K562 (cell line): ENCODE measurements around the gene B4GALNT2. TPM values are rescaled to one million over a fixed set of nuclear protein-coding genes. Genes with fewer than 3 reads are reported as not detected.

Experiments used
- ATAC-seq: fragments of 200-7000 bp; cut with Tn5 transposase; 3 replicates; pipeline ENCODE4 v1.9.1; 2020; ENCODE audit warnings: moderate library complexity
- BruUV-seq: library from RNA; stranded (reverse); fragments of 400-500 nt; replicated peaks from 2 replicates; lab custom pipeline; 2021; lab: Mats Ljungman, UMichigan
- CTCF ChIA-PET: fragments of 300-600 bp; formaldehyde crosslinking; extraction: SDS; loops from one replicate; lab custom pipeline; 2021; ENCODE audit warnings: low intra/inter-chr PET ratio; lab: Yijun Ruan, JAX
- POLR2A ChIA-PET: fragments of 300-600, 350-650 bp; sonication (Branson Sonifier 250); formaldehyde crosslinking; extraction: SDS; loops from one replicate; lab custom pipeline; 2021; ENCODE audit warnings: antibody characterized with exemption, inconsistent platforms; lab: Yijun Ruan, JAX
- DNase-seq, 4 experiments: peaks; one replicate each; pipeline versions ENCODE4 v3.0.0 to v3.0.0-alpha.2; 2011 to 2018; ENCODE audit warnings: low spot score in 3 of 4, mixed read lengths in 3 of 4; ENCODE audit errors: extremely low read depth in 1 of 4
- FAIRE-seq: peaks from 2 replicates; lab custom pipeline; 2011; peaks lifted over from hg19 to GRCh38; lab: Jason Lieb, UNC
- H2AFZ ChIP-seq: 2 replicates; pipeline ENCODE4 v1.6.0; 2011; ENCODE audit warnings: low read depth, low read length, control low read depth, inconsistent platforms
- H3K27ac ChIP-seq: fragments of 200-600 bp; 3 replicates; pipeline ENCODE4 v1.8.0; 2011; ENCODE audit warnings: low read depth, mild to moderate bottlenecking, control low read depth, inconsistent platforms, low read length, moderate library complexity, mixed read lengths; ENCODE audit errors: extremely low read depth
- H3K27me3 ChIP-seq, 2 experiments: fragments of 300-600 bp in 1 of 2; 2 replicates in 1 of 2; 3 replicates in 1 of 2; pipeline versions ENCODE4 v1.6.0 to v1.8.0; 2011; ENCODE audit warnings: inconsistent platforms in 2 of 2, low read length in 2 of 2, mild to moderate bottlenecking in 1 of 2, mixed read lengths in 1 of 2, moderate library complexity in 1 of 2; ENCODE audit not compliant: control insufficient read depth in 2 of 2, insufficient read depth in 2 of 2
- H3K36me3 ChIP-seq: fragments of 300-600 bp; 3 replicates; pipeline ENCODE4 v1.8.0; 2011; ENCODE audit warnings: mild to moderate bottlenecking, low read length, inconsistent platforms; ENCODE audit not compliant: control insufficient read depth, insufficient read depth
- H3K4me1 ChIP-seq, 2 experiments: fragments of 200-600 bp in 1 of 2; replicated peaks in 1 of 2; 2 replicates in 1 of 2; 3 replicates in 1 of 2; pipeline versions ENCODE4 v1.5.1 to v1.8.0; 2011; ENCODE audit warnings: inconsistent platforms in 2 of 2, low read length in 2 of 2, mild to moderate bottlenecking in 1 of 2, mixed read lengths in 1 of 2, moderate library complexity in 1 of 2; ENCODE audit not compliant: control insufficient read depth in 2 of 2, insufficient read depth in 2 of 2
- H3K4me2 ChIP-seq: 2 replicates; pipeline ENCODE4 v1.6.1; 2011; ENCODE audit warnings: low read length, control low read depth, inconsistent platforms, mixed read lengths; ENCODE audit not compliant: insufficient read depth
- H3K4me3 ChIP-seq: fragments of 200-600 bp; sonication (generic), shearing (Covaris generic); 2 replicates; pipeline ENCODE4 v1.5.1; 2016; ENCODE audit warnings: control low read depth, inconsistent platforms
- H3K79me2 ChIP-seq: fragments of 200-600 bp; 3 replicates; pipeline ENCODE4 v1.8.0; 2011; ENCODE audit warnings: low read length, inconsistent platforms; ENCODE audit not compliant: control insufficient read depth, insufficient read depth
- H3K9ac ChIP-seq, 2 experiments: 2 replicates each; pipeline versions ENCODE4 v1.6.0 to v1.6.1; 2011; ENCODE audit warnings: low read depth in 2 of 2, low read length in 2 of 2, control low read depth in 1 of 2, inconsistent platforms in 1 of 2, mild to moderate bottlenecking in 1 of 2, mixed read lengths in 1 of 2; ENCODE audit not compliant: insufficient read depth in 1 of 2
- H3K9me1 ChIP-seq: one replicate; pipeline ENCODE4 v1.6.0; 2011; ENCODE audit warnings: inconsistent platforms, mild to moderate bottlenecking, low read length, moderate library complexity; ENCODE audit not compliant: control insufficient read depth, insufficient read depth
- H3K9me3 ChIP-seq: replicated peaks from 2 replicates; pipeline ENCODE4 v1.5.1; 2011; ENCODE audit warnings: low read depth, low read length, inconsistent platforms; ENCODE audit not compliant: control insufficient read depth, insufficient read depth
- H4K20me1 ChIP-seq: replicated peaks from 2 replicates; pipeline ENCODE4 v1.6.1; 2011; ENCODE audit warnings: low read length, inconsistent platforms, mixed read lengths; ENCODE audit not compliant: control insufficient read depth, insufficient read depth
- FOXK2 ChIP-seq, 2 experiments: fragments of 450-650 bp; IDR thresholded peaks in 1 of 2; conservative IDR thresholded peaks in 1 of 2; 2 replicates each; pipeline ENCODE4 v1.6.1; 2016; ENCODE audit warnings: low read depth in 2 of 2, mild to moderate bottlenecking in 1 of 2
- GABPB1 ChIP-seq: sonication (generic); formaldehyde crosslinking; IDR thresholded peaks from 2 replicates; pipeline ENCODE4 v1.8.0; 2022; ENCODE audit warnings: mild to moderate bottlenecking, missing genetic modification reagents
- GTF2B ChIP-seq: IDR thresholded peaks from 2 replicates; pipeline ENCODE4 v1.6.1; 2011; ENCODE audit not compliant: insufficient read length; ENCODE audit errors: extremely low read depth
- HDAC6 ChIP-seq: IDR thresholded peaks from 2 replicates; pipeline ENCODE4 v1.6.1; 2012; ENCODE audit warnings: low read depth, mild to moderate bottlenecking, control low read depth, inconsistent platforms, low read length, moderate library complexity
- JUN ChIP-seq, 2 experiments: sonication (generic) in 1 of 2; formaldehyde crosslinking in 1 of 2; IDR thresholded peaks; 2 replicates each; pipeline versions ENCODE4 v1.6.1 to v1.8.0; 2012 to 2022; ENCODE audit warnings: borderline replicate concordance in 2 of 2, mild to moderate bottlenecking in 2 of 2, improper control_type of control experiment in 1 of 2, low read depth in 1 of 2, low read length in 1 of 2, missing genetic modification reagents in 1 of 2
- POLR2AphosphoS5 ChIP-seq: IDR thresholded peaks from 2 replicates; pipeline ENCODE4 v1.6.1; 2011; ENCODE audit warnings: mild to moderate bottlenecking, low read depth, low read length, moderate library complexity; ENCODE audit not compliant: control insufficient read depth, insufficient read depth
- WGBS: fragments of 100-300 bp; shearing (Covaris generic); methylation state at CpG from one replicate; pipeline ENCODE4 v1.1.6; 2016; ENCODE audit warnings: low coverage, mixed read lengths; ENCODE audit not compliant: insufficient coverage; ENCODE audit errors: missing lambda C conversion rate; 5-methylcytosine and 5-hydroxymethylcytosine counted together
- in situ Hi-C: fragments of 300-500 bp; cut with MboI; formaldehyde crosslinking; loops from 4 replicates; pipeline ENCODE4 v1.15.0; 2018; ENCODE audit warnings: inconsistent platforms, mixed read lengths
- intact Hi-C: fragments of 100-400 bp; cut with micrococcal nuclease; formaldehyde crosslinking; loops from 2 replicates; pipeline ENCODE4 v1.14.2; 2022
- polyA plus RNA-seq, 8 experiments: library from polyadenylated mRNA; depleted of rRNA in 4 of 8; stranded (reverse) in 5 of 8; unstranded in 3 of 8; fragments of >200 nt; fragmentation: Nextera tagmentation in 2 of 8; fragmentation: Illumina TruSeq in 1 of 8; extraction: Ambion mirVana in 2 of 8; extraction: Trizol in 1 of 8; gene quantifications; 2 replicates each; pipeline versions ENCODE4 v1.2.1 to v1.2.3, GENCODE V29; 2011 to 2014; ENCODE audit warnings: inconsistent platforms in 1 of 8, missing spikeins in 1 of 8
- total RNA-seq, 7 experiments: library from RNA; depleted of rRNA in 6 of 7; stranded (reverse); fragments of >200 nt in 6 of 7; fragmentation: Illumina TruSeq in 2 of 7; extraction: Trizol in 2 of 7; gene quantifications; 2 replicates each; pipeline versions ENCODE4 v1.2.1 to v1.2.3, GENCODE V29; 2011 to 2021; ENCODE audit warnings: low replicate concordance in 1 of 7

B4GALNT2 gene
- total and polyA plus RNA-seq, 9 of the 15 experiments (the other 6 are each of a cell fraction or from before 2014, with no cell fraction given) = not detected

- no peaks in the 10 kb centered on the region for H3K36me3 ChIP-seq
- in situ Hi-C loops (no loop called here), intact Hi-C loops (no loop called here)
- POLR2A ChIA-PET = interaction anchor here (0.9 to 1.5 kb wide), 2 partner anchors 9 to 18 kb away, joined by 3 to 9 read pairs; no protein-coding TSS in a partner anchor
- ATAC-seq = no peak
- no peaks in the 10 kb centered on the region for H3K9me3 ChIP-seq
- no peak overlapping the region for H3K27ac ChIP-seq
- no peaks in the 10 kb centered on the region; a peak in 1 of 5 replicates for H3K4me1 ChIP-seq
- H3K4me3 ChIP-seq = no peak overlapping the region
- no peaks in the 10 kb centered on the region for H3K9me1 ChIP-seq
- peak in 1 of 4 experiments; percentile 2 for DNase-seq
- H2AFZ ChIP-seq = no peak overlapping the region
- no peaks in the 10 kb centered on the region for H3K79me2 ChIP-seq
- no peak for FAIRE-seq
- no TSS peak for BruUV-seq
- TF ChIP-seq FOXK2 (conservative IDR thresholded peaks at IDR 0.05 in 1 of 2, IDR thresholded peaks at IDR 0.05 in 1 of 2; ENCODE audit: low read depth in 2 of 2) (no peak), JUN (IDR thresholded peaks at IDR 0.05; ENCODE audit: borderline replicate concordance, low read depth, low read length) (no peak), JUN (CRISPR knock-in tag; IDR thresholded peaks at IDR 0.05; ENCODE audit: borderline replicate concordance) (no peak), HDAC6 (no peak), GTF2B (no peak), GABPB1 (CRISPR knock-in tag) (no peak), POLR2AphosphoS5 (no peak)
- H4K20me1 ChIP-seq = no peaks in the 10 kb centered on the region
- no peak overlapping the region for H3K4me2 ChIP-seq
- WGBS = 15% methylated on average over 11 of the region's 13 CpGs
- CTCF ChIA-PET = no interaction called here
- H3K27me3 ChIP-seq = peaks cover 7 to 35% of the 10 kb centered on the region in 2 experiments
- no peak overlapping the region for H3K9ac ChIP-seq
These were observed 68.0 kb downstream of the B4GALNT2 start for GRCh38 chr17:49200423-49201083.
